Esophagus squamous epithelium (tissue), 4 donors: Measurements from ENCODE around the gene CSNK1E.

Experiments used
- POLR2A ChIP-seq, 4 donors: fragments of 450-650 bp; IDR thresholded peaks; one replicate each; pipeline ENCODE4 v1.6.1; 2017; ENCODE audit warnings: antibody characterized with exemption in 4 of 4, mild to moderate bottlenecking in 4 of 4, moderate library complexity in 3 of 4
- TF ChIP-seq, protein P1 (sequence below), 6 experiments: fragments of 450-650 bp in 4 of 6; fragments of 200-600 bp in 2 of 6; sonication (generic) in 2 of 6; IDR thresholded peaks; one replicate each; pipeline ENCODE4 v1.5.1; 2016 to 2019; ENCODE audit warnings: antibody characterized with exemption in 6 of 6, mild to moderate bottlenecking in 4 of 6, moderate library complexity in 4 of 6

DNA sequence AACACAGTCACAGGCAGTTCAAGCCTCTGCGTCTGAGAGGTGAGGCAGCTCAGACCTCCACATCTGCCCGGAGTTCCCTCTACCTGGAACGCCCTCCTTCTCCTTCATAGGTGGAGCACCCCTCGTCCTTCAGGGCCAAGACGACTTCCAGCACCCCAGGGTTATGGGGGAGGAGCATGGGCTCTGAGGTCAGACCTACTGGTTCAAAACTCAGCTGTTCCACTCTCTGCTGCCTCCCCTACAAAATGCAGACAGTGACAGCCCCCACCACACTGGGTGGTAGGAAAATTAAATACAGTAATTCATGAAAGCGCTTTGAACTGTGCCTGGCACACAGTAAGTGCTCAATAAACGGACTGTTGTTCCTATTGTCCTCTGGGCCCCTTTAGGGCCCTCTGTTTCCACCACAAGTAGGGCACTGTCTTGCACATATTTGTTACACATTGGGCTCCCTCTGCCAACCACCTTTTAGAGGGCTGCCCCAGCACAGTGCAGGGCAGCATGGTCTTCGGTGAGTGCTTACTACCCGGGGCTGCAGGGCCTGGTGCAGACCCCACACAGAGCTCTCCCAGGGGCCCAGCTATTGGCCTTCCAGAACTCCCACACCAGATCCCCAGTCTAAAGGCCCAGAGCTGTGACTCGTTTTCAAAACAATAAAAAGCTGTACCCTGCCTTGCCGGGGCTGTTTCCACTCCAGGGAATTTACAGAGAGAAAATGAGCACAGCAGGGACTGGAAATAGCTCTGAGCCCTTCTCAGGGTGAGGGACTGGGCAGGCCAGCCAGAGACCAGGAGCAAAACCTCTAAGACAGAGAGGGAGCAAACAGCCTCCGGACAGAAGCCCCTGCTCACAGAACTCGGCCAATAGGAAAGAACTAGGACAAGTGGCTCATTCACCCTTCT, 46.9 kb downstream of the CSNK1E start:
- TF ChIP-seq, protein P1, sequence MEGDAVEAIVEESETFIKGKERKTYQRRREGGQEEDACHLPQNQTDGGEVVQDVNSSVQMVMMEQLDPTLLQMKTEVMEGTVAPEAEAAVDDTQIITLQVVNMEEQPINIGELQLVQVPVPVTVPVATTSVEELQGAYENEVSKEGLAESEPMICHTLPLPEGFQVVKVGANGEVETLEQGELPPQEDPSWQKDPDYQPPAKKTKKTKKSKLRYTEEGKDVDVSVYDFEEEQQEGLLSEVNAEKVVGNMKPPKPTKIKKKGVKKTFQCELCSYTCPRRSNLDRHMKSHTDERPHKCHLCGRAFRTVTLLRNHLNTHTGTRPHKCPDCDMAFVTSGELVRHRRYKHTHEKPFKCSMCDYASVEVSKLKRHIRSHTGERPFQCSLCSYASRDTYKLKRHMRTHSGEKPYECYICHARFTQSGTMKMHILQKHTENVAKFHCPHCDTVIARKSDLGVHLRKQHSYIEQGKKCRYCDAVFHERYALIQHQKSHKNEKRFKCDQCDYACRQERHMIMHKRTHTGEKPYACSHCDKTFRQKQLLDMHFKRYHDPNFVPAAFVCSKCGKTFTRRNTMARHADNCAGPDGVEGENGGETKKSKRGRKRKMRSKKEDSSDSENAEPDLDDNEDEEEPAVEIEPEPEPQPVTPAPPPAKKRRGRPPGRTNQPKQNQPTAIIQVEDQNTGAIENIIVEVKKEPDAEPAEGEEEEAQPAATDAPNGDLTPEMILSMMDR (IDR thresholded peaks at IDR 0.05): no peak
- TF ChIP-seq POLR2A (IDR thresholded peaks at IDR 0.05): no peak
